ENCODE results near the gene MACROD2.

GRCh38 chr20:15848126-15848525 lies 1852.8 kb downstream of the MACROD2 start:
- TF ChIP-seq EP300 (IDR thresholded peaks at IDR 0.05) (no peak), CTCF (IDR thresholded peaks at IDR 0.05) (no peak), POLR2A (IDR thresholded peaks at IDR 0.05) (no peak), POLR2AphosphoS5 (IDR thresholded peaks at IDR 0.05) (no peak)
